Rectal smooth muscle tissue (tissue), 1 donor: ENCODE measurements around the gene ITSN1.
"Not testable (repeated sequence)": the region's sequence is repeated elsewhere in the genome, so short reads cannot be mapped to it uniquely, and the experiment has no call there.

Source experiments
- H3K27ac ChIP-seq: one replicate; pipeline ENCODE4 v1.7.0; 2013; ENCODE audit warnings: low read depth, low read length, inconsistent platforms
- H3K27me3 ChIP-seq: one replicate; pipeline ENCODE4 v1.7.0; 2013; ENCODE audit warnings: low read length; ENCODE audit not compliant: control insufficient read depth, insufficient read depth
- H3K36me3 ChIP-seq: one replicate; pipeline ENCODE4 v1.7.0; 2013; ENCODE audit warnings: low read length; ENCODE audit not compliant: control insufficient read depth, insufficient read depth
- H3K4me1 ChIP-seq: one replicate; pipeline ENCODE4 v1.7.0; 2013; ENCODE audit warnings: low read length; ENCODE audit not compliant: control insufficient read depth, insufficient read depth
- H3K4me3 ChIP-seq: one replicate; pipeline ENCODE4 v1.7.0; 2013; ENCODE audit warnings: low read length
- H3K9ac ChIP-seq: one replicate; pipeline ENCODE4 v1.7.0; 2013; ENCODE audit warnings: low read length

ITSN1 gene

DNA sequence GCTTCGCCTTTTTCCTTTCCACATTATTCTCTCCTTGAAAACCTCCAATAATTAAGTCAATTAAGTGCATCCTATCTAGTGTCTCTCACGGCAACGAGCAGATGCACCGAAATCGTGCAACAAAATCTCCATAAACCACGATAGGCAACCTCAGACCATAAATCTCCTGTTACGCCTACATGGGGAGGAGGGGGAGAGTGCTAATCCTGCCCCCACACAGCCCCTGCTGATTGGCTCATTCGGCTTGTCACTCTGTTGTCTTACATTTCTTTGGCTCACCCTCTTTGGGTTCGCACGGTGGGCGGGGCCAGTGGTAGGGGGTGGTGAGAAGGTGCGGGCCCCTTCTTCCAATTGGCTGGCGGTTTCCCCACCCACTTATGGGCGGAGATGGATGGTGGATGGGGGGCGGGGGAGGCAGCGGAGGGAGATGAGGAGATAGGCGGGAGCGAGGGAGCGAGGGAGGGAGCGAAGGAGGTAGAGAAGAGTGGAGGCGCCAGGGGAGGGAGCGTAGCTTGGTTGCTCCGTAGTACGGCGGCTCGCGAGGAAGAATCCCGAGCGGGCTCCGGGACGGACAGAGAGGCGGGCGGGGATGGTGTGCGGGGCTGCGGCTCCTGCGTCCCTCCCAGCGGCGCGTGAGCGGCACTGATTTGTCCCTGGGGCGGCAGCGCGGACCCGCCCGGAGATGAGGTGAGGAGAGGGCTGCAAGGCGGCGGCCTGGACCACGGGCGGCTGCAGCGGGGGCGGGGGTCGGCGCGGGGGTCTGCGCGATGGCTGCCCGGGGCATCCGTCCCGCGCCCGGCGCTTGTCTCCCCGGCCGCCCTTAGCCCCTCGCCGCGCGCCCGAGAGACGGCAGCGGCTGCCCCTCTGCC lies at the start of gene ITSN1:
Gene ITSN1 (plus strand): TSS at position 475 of the 869 bp plus-strand sequence. CDS start 76,328 bp downstream, outside the sequence.
- Histone ChIP-seq H3K4me3 (peak within 1 kb of the TSS; percentile 99), H3K27ac (peak within 1 kb of the TSS; percentile 95), H3K27me3 (no peaks in the 10 kb centered on the region), H3K36me3 (no peaks in the 10 kb centered on the region), H3K4me1 (peaks cover 7% of the 10 kb centered on the region), H3K9ac (peak within 1 kb of the TSS; percentile 93)

DNA sequence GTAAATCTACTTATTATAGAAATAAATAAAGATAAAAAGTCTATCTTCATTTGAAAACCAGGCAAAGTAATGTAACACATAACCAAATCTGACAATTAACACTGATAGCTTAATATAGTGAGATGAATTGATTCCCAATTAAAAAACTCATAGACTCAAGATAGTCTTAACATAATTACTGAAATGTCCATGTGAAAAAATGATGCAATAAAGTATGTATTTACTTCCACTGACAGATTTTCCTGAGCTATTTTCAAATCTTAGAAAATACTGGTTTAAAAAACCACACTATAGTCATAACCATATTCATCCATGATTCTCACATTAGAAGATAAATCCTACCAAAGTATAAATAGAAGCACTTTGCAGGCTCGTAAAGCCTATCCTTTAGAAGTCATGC lies 44.2 kb upstream of the ITSN1 start:
- peaks cover 7% of the 10 kb centered on the region for H3K36me3 ChIP-seq
- H3K4me3 ChIP-seq = no peak overlapping the region
- H3K27me3 ChIP-seq = no peaks in the 10 kb centered on the region
- no peak overlapping the region for H3K9ac ChIP-seq
- H3K27ac ChIP-seq = no peak overlapping the region
- no peaks in the 10 kb centered on the region for H3K4me1 ChIP-seq

DNA sequence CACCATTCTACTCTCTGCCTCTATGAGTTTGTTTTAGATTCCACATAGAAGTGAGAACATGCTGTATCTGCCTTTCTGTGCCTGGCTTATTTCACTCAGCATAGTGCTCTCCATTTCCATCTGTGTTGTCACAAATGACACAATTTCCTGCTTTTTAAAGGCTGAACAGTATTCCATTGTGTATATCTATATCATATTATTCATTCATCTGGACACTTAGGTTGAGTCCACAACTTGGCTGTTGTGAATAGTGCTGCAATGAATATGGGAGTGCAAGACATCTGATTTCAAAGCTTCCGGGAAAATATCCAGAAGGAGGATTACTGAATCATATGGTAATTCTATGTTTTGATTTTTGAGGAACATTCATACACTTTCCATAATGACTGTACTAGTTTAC lies 33.7 kb upstream of the ITSN1 start:
- Histone ChIP-seq H3K27ac (no peak overlapping the region), H3K4me3 (no peak overlapping the region), H3K36me3 (peaks cover 6% of the 10 kb centered on the region), H3K27me3 (no peaks in the 10 kb centered on the region), H3K4me1 (no peaks in the 10 kb centered on the region), H3K9ac (no peak overlapping the region)

GRCh38 chr21:33611006-33611744 lies 31.1 kb upstream of the ITSN1 start:
- Histone ChIP-seq H3K4me1 (no peaks in the 10 kb centered on the region), H3K36me3 (peaks cover 6% of the 10 kb centered on the region), H3K27ac (no peak overlapping the region)

DNA sequence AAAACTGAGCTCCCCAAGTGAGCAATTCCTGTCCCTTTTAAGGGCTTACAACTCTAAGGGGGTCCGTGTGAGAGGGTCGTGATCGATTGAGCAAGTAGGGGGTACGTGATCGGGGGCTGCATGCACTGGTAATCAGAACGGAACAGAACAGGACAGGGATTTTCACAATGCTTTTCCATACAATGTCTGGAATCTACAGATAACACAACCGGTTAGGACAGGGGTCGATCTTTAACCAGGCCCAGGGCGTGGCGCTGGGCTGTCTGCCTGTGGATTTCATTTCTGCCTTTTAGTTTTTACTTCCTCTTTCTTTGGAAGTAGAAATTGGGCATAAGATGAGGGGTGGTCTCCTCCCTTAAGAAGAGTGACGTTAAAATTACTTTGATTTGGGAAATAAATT lies 24.7 kb upstream of the ITSN1 start:
- not testable (repeated sequence) for H3K4me1 ChIP-seq, H3K4me3 ChIP-seq, H3K27ac ChIP-seq, H3K27me3 ChIP-seq, H3K36me3 ChIP-seq, H3K9ac ChIP-seq

More at GRCh38 chr21:33611006-33611744, 31.1 kb upstream of the ITSN1 start:
- H3K27me3 ChIP-seq = no peaks in the 10 kb centered on the region
- H3K4me3 ChIP-seq = no peak overlapping the region
- no peak overlapping the region for H3K9ac ChIP-seq

DNA sequence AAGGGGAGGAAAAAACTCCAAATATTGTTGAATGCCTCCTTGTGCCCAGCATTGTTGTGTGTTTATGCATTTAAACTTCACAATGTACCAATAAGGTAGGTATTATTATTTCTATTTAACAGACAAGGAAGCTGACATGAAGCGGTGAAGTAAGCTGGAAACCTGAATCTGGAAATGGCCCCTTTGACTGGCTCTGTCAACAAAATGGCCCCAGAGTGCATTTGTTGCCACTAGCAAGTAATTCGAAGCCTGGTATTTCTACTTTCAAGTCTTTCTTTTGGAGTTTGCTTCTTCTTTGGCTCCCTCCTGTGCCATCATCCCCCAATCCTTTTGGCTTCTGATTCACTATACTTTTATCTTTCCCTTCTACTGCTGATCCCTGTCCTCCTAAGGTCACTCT lies 23.9 kb upstream of the ITSN1 start:
- Histone ChIP-seq H3K36me3 (peaks cover 5% of the 10 kb centered on the region), H3K27ac (no peak overlapping the region)

GRCh38 chr21:33619726-33620125 lies 22.6 kb upstream of the ITSN1 start:
- H3K4me1 ChIP-seq = no peaks in the 10 kb centered on the region
- no peak overlapping the region for H3K9ac ChIP-seq
- H3K4me3 ChIP-seq = no peak overlapping the region
- peaks cover 5% of the 10 kb centered on the region for H3K36me3 ChIP-seq
- H3K27ac ChIP-seq = no peak overlapping the region
- H3K27me3 ChIP-seq = no peaks in the 10 kb centered on the region

More for the DNA sequence above, 23.9 kb upstream of the ITSN1 start:
- Histone ChIP-seq H3K4me3 (no peak overlapping the region), H3K9ac (no peak overlapping the region), H3K27me3 (no peaks in the 10 kb centered on the region), H3K4me1 (no peaks in the 10 kb centered on the region)

- Histone ChIP-seq H3K27ac (no peak overlapping the region), H3K4me1 (no peaks in the 10 kb centered on the region), H3K36me3 (peaks cover 5% of the 10 kb centered on the region)
Measured at GRCh38 chr21:33622253-33622652, 20.0 kb upstream of the ITSN1 start.

GRCh38 chr21:33626151-33626550 lies 16.1 kb upstream of the ITSN1 start:
- H3K27me3 ChIP-seq, H3K9ac ChIP-seq, H3K27ac ChIP-seq, H3K4me3 ChIP-seq, H3K4me1 ChIP-seq, H3K36me3 ChIP-seq: not testable (repeated sequence)

More at GRCh38 chr21:33622253-33622652, 20.0 kb upstream of the ITSN1 start:
- H3K27me3 ChIP-seq = no peaks in the 10 kb centered on the region
- H3K9ac ChIP-seq = no peak overlapping the region
- no peak overlapping the region for H3K4me3 ChIP-seq

DNA sequence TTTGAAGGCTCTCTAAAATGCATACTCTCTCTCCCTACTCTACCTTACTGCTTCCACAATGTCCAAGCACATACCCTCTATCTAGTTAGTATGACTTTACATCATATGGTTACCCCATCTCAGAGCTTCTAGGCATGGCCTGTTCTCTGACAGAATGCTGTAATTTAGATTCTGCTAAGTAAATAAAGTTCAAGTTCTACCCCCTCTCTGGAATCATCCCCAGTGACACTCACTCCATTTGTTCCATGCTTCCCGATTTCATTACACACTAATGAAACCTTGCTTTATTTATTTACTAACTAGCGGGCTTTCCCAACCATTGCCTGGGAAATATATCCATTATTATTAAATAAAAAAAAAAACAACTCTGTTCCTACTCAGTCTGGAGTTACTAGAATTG lies 8.0 kb upstream of the ITSN1 start:
- Histone ChIP-seq H3K4me3 (no peak overlapping the region), H3K4me1 (no peaks in the 10 kb centered on the region), H3K9ac (no peak overlapping the region), H3K27ac (no peak overlapping the region), H3K27me3 (no peaks in the 10 kb centered on the region), H3K36me3 (peaks cover 4% of the 10 kb centered on the region)

DNA sequence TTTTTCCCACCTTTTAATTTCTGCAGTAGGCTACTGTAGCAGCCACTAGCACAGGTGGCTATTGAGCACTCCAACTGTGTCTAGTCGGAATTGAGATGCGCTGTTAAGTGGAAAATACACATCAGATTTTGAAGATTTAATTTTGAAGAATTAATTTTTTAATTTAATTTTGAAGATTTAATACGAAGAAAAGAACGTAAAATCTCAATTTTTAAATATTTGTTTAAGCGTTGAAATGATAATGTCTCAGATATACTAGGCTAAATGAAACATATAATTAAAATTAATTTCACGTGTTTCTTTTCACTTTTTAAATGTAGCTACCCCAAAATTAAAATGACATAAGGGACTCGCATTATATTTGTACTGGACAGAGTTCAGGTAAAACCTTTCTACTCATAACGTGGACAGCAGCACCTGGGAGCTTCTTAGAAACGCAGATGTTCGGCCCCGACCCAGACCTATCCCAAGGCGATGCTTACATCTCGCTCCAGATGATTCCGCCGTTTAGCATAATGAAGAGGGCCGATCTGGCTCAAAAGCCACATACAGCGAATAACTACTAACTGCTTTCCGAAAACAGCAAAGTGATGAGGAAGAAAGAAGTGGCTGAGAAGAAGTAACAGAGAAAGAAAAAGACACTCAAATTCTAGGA lies 1.5 kb upstream of the ITSN1 start:
- H3K4me1 ChIP-seq = peaks cover 7% of the 10 kb centered on the region

GRCh38 chr21:33641352-33642026 lies 812 bp upstream of the ITSN1 start, which contains the start of gene CRYZL1:
Gene CRYZL1 (minus strand): TSS chr21:33641741. CDS start chr21:33631551, 10,190 bp downstream.
- H3K9ac ChIP-seq = peak within 1 kb of the TSS; percentile 93
- H3K36me3 ChIP-seq = no peaks in the 10 kb centered on the region
- H3K27ac ChIP-seq = peak within 1 kb of the TSS; percentile 95
- no peaks in the 10 kb centered on the region for H3K27me3 ChIP-seq
- H3K4me1 ChIP-seq = peaks cover 7% of the 10 kb centered on the region
- H3K4me3 ChIP-seq = peak within 1 kb of the TSS; percentile 99

More for the DNA sequence above, 1.5 kb upstream of the ITSN1 start:
- Histone ChIP-seq H3K4me3 (peak overlapping the region; percentile 99), H3K9ac (peak overlapping the region; percentile 93), H3K36me3 (no peaks in the 10 kb centered on the region), H3K27ac (peak overlapping the region; percentile 95), H3K27me3 (no peaks in the 10 kb centered on the region)
